ENCODE results near the gene ARHGAP20. TPM values are rescaled to one million over a fixed set of nuclear protein-coding genes. Genes with fewer than 3 reads are reported as not detected.
A peak's percentile ranks its signal among the peaks of the same experiment; 100 is the strongest.

The ARHGAP20 gene, protein sequence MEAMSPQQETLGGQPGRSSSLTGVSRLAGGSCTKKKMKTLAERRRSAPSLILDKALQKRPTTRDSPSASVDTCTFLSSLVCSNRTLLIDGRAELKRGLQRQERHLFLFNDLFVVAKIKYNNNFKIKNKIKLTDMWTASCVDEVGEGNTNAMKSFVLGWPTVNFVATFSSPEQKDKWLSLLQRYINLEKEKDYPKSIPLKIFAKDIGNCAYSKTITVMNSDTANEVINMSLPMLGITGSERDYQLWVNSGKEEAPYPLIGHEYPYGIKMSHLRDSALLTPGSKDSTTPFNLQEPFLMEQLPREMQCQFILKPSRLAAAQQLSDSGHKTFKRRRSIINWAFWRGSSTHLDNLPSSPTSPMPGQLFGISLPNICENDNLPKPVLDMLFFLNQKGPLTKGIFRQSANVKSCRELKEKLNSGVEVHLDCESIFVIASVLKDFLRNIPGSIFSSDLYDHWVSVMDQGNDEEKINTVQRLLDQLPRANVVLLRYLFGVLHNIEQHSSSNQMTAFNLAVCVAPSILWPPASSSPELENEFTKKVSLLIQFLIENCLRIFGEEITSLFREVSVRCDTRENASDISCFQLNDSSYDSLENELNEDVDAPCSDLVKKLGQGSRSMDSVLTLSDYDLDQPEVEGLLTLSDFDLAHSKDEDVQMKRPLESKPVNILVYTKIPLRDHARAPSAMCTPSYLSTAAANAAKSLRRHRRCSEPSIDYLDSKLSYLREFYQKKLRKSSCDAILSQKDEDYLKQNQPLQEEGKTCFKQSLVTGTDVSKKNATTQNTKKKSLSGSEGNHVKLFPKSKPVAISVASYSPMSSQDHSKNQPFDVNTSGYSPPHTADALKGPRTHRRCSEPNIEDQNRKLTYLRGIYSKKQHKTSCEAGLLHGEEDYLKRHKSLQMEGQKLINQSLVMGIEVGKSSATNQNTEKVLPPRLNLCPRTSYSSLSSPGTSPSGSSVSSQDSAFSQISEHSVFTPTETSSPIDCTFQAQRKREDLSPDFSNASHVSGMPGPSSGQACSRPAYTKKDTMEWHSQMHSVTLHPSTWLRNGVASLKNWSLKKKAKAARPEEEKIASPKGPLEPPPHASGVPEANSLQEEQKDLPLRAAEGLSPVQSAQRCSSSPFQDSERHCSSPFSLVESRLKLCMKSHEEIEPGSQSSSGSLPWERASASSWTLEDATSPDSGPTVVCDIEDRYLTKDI
- total RNA-seq = under 1 TPM in 1 of 2 experiments, not detected in 1; 0.09 TPM
- not detected for polyA plus RNA-seq

DNA sequence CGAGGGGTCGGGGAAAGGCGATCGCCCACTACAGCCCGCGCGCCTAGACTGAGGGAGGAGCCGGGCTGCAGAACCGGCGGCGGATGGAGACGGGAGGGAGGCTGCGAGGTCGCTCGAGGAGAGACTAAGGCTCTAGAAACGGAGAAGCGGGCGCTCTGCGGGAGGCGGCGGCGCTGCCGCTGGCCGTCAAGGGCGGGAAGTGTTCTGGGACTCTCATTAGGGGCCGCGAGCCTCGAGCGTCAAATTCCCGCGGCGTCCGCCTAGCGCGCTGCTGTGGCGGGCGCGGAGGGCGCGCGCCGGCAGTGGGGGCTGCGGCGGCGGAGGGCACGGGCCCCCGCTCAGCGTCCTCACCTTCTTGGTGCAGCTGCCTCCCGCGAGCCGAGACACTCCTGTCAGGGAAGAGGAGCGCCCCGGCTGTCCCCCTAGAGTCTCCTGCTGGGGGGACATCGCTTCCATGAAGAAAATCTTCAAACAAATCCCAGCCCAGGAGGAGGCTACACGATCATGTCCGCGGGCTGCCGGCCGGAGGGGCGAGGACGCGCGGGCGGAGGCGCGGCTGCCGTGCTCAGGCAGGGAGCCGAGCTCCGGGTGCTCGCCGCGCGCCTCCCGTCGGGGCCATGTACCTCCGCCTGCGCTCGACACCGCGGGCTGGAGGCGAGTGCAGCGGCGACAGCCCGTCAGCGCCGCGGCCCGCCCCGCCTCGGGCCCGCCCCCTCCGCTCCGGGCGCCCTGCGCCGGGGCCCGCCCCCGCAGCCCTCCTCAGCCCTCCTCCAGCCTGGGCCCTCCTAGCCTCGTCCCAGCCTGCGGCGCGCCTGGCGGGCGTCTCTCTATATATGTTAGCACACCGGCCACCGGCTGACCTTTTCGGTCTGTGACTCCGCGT lies at the start of gene ARHGAP20:
ARHGAP20 (minus strand) TSS at position 662 of the 883 bp plus-strand sequence; CDS start at position 456, 206 bp downstream.
- H3K4me1 ChIP-seq (ENCODE audit: insufficient read depth, low read length) = no peaks in the 10 kb centered on the region
- no peaks in the 10 kb centered on the region for H3K9me3 ChIP-seq (ENCODE audit: low read length)
- peaks cover 8% of the 10 kb centered on the region for H3K27me3 ChIP-seq (ENCODE audit: insufficient read depth, low read length, poor library complexity, severe bottlenecking)
- Mint-ChIP-seq H3K9me3 (peaks cover 0 to 2% (median 0%) of the 10 kb centered on the region in 5 donors), H3K4me1 (peaks cover 12 to 18% (median 17%) of the 10 kb centered on the region in 3 donors), H3K4me3 (peak within 1 kb of the TSS; percentile 76 to 92 (median 78)), H3K27me3 (peaks cover 31 to 62% of the 10 kb centered on the region in 2 donors), H3K36me3 (peaks cover 0 to 6% (median 0%) of the 10 kb centered on the region in 3 donors), H3K27ac (no peak within 1 kb of the TSS)
- peak; percentile 14 to 55 (median 19) for DNase-seq
- ChIA-PET CTCF (no interaction called here), POLR2A (no interaction called here)
- H3K36me3 ChIP-seq (ENCODE audit: insufficient read depth, low read length) = no peaks in the 10 kb centered on the region
- H3K4me3 ChIP-seq (ENCODE audit: low read length) = peak within 1 kb of the TSS; percentile 42
- H3K27ac ChIP-seq (ENCODE audit: low read depth, low read length) = no peak within 1 kb of the TSS

DNA sequence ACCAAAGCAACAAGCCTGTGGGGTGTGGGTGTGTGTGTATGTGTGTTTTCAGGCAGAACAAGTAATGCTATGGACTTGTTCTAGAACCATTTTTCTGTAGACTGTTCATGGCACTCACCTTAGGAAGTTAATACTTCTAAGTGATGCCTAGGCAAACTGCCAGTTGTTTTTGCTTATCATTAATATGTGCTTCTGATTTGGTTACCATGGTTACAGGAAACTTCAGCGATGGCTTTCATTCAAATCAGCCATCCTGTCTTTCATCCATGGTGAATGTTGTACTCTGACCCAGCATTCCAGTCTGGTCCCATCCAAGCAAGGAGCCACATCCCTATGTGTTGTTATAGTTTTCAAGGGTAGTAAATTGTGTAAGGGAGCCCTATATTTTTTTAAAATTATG lies 49.8 kb upstream of the ARHGAP20 start:
- Histone ChIP-seq H3K4me1 (ENCODE audit: insufficient read depth, low read length) (no peaks in the 10 kb centered on the region), H3K27ac (ENCODE audit: low read depth, low read length) (no peak overlapping the region), H3K9me3 (ENCODE audit: low read length) (no peaks in the 10 kb centered on the region), H3K36me3 (ENCODE audit: insufficient read depth, low read length) (no peaks in the 10 kb centered on the region), H3K4me3 (ENCODE audit: low read length) (no peak overlapping the region), H3K27me3 (ENCODE audit: insufficient read depth, low read length, poor library complexity, severe bottlenecking) (no peaks in the 10 kb centered on the region)
- DNase-seq = no peak
- ChIA-PET CTCF (no interaction called here), POLR2A (no interaction called here)
- no peaks in the 10 kb centered on the region for H3K9me3 Mint-ChIP-seq
- no peaks in the 10 kb centered on the region for H3K4me1 Mint-ChIP-seq
- H3K4me3 Mint-ChIP-seq = no peak overlapping the region
- no peaks in the 10 kb centered on the region for H3K36me3 Mint-ChIP-seq
- no peak overlapping the region for H3K27ac Mint-ChIP-seq
- H3K27me3 Mint-ChIP-seq = peaks cover 2 to 23% of the 10 kb centered on the region in 2 donors

DNA sequence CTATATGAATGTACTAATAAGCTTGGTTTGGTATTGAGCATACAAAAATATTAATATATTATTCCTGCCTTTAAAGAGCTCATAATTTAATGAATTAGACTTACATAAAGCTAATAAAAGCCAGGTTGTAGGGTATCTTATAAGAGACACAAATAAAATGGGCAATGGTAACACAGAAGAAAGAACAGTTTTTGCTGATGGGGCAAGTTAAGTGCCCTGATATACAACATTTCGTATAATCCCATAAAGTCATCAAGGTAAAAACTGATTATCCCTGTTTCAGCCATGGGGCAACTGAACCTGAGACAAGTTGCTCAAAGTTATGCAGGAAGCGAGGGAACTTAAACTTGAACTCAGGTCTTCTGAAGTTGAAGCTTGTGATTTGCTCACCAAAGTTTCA lies 48.9 kb upstream of the ARHGAP20 start:
- CTCF ChIA-PET = no interaction called here
- Histone ChIP-seq H3K27me3 (ENCODE audit: insufficient read depth, low read length, poor library complexity, severe bottlenecking) (no peaks in the 10 kb centered on the region), H3K27ac (ENCODE audit: low read depth, low read length) (no peak overlapping the region), H3K4me3 (ENCODE audit: low read length) (no peak overlapping the region), H3K4me1 (ENCODE audit: insufficient read depth, low read length) (no peaks in the 10 kb centered on the region), H3K9me3 (ENCODE audit: low read length) (no peaks in the 10 kb centered on the region), H3K36me3 (ENCODE audit: insufficient read depth, low read length) (no peaks in the 10 kb centered on the region)
- Mint-ChIP-seq H3K4me1 (no peaks in the 10 kb centered on the region), H3K27ac (no peak overlapping the region), H3K9me3 (peaks cover 0 to 4% (median 0%) of the 10 kb centered on the region in 5 donors), H3K4me3 (no peak overlapping the region), H3K36me3 (no peaks in the 10 kb centered on the region), H3K27me3 (peaks cover 4 to 21% of the 10 kb centered on the region in 2 donors)
- DNase-seq = no peak
- POLR2A ChIA-PET = no interaction called here

DNA sequence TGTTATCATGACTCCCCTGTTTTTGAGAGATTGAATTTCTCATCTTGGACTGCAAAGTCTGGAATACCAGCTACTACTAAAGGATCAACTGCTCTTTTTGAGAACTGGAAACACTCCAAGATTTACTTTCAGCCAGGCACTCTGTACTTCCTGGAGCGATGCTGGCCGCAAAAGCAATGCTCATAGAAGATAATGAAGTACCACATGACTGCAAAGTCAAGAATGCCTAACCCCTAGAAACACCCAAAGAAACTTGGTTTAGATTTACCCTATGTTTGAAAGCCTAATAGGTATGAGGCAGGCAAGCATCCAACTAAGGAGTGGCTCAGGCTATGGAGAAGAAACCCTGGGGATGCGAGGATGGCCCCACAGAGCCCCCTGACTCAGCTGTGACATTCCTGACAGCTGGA lies 47.7 kb upstream of the ARHGAP20 start:
- no peaks in the 10 kb centered on the region for H3K9me3 ChIP-seq (ENCODE audit: low read length)
- no peak overlapping the region for H3K4me3 ChIP-seq (ENCODE audit: low read length)
- Mint-ChIP-seq H3K27me3 (peaks cover 6 to 27% of the 10 kb centered on the region in 2 donors), H3K9me3 (peaks cover 0 to 5% (median 0%) of the 10 kb centered on the region in 5 donors), H3K27ac (no peak overlapping the region), H3K36me3 (no peaks in the 10 kb centered on the region), H3K4me1 (no peaks in the 10 kb centered on the region), H3K4me3 (no peak overlapping the region)
- H3K4me1 ChIP-seq (ENCODE audit: insufficient read depth, low read length) = no peaks in the 10 kb centered on the region
- no peak overlapping the region for H3K27ac ChIP-seq (ENCODE audit: low read depth, low read length)
- H3K27me3 ChIP-seq (ENCODE audit: insufficient read depth, low read length, poor library complexity, severe bottlenecking) = no peaks in the 10 kb centered on the region
- no peak for DNase-seq
- no peaks in the 10 kb centered on the region for H3K36me3 ChIP-seq (ENCODE audit: insufficient read depth, low read length)
- ChIA-PET POLR2A (no interaction called here), CTCF (no interaction called here)

DNA sequence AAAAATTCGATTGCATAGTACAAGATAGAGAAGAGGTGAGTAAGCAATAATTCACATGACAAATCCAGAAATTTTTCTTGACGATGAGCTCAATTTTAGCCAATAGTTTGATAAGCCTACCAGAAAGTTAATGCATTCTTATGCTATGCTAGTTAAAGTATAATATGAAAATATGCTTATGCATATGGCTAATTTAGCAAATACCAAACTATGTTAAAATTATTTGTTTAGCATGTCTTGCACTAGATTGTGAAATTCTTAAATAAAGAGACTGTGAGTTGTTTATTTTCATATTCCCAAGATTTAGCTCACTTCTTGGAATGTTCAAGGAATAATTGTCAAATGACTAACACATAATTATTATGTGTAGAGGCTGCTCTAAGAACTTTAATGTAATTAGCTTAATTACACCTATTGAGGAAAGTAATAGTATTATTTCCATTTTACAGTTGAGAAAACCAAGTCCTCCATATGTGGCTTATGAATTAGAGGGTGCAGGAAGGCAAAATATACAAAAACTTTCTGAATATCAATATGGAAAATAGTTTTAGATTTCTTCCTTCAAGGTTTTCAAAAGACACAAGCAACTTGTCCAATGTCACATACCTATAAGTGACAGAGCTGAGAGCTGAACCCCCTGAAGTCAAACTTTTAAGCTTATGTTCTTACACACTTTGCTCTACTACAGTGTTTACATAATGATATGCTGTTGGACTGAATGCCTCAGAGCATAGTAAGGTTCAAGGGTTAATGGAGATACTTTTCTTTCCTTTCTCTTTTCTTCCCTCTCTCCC lies 45.9 kb upstream of the ARHGAP20 start:
- ChIA-PET CTCF (no interaction called here), POLR2A (no interaction called here)
- Mint-ChIP-seq H3K36me3 (no peaks in the 10 kb centered on the region), H3K4me1 (no peaks in the 10 kb centered on the region), H3K27ac (no peak overlapping the region), H3K9me3 (peaks cover 2 to 8% (median 3%) of the 10 kb centered on the region in 5 donors), H3K4me3 (no peak overlapping the region), H3K27me3 (peaks cover 4 to 20% of the 10 kb centered on the region in 2 donors)
- H3K9me3 ChIP-seq (ENCODE audit: low read length) = no peaks in the 10 kb centered on the region
- H3K36me3 ChIP-seq (ENCODE audit: insufficient read depth, low read length) = no peaks in the 10 kb centered on the region
- no peak overlapping the region for H3K27ac ChIP-seq (ENCODE audit: low read depth, low read length)
- H3K4me1 ChIP-seq (ENCODE audit: insufficient read depth, low read length) = no peaks in the 10 kb centered on the region
- no peaks in the 10 kb centered on the region for H3K27me3 ChIP-seq (ENCODE audit: insufficient read depth, low read length, poor library complexity, severe bottlenecking)
- no peak overlapping the region for H3K4me3 ChIP-seq (ENCODE audit: low read length)
- DNase-seq = no peak

DNA sequence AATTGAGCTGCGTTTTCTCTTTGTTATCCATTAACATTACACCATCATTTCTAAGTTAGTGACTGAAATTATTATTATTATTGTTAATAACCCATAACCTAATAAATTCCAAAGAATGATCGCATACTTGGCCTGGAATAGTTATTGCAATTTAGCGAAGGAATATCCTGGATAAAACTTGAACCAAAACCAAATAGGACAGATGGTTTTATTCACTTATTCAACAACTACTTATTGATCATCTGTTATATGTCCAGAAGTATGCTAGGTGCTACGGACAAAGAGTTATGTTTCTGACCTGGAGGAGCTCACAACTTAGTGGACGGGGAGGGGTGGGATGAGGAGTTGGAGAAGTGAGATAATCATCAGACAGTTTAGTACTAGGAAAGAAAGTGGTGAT lies 44.8 kb upstream of the ARHGAP20 start:
- no peaks in the 10 kb centered on the region for H3K36me3 Mint-ChIP-seq

DNA sequence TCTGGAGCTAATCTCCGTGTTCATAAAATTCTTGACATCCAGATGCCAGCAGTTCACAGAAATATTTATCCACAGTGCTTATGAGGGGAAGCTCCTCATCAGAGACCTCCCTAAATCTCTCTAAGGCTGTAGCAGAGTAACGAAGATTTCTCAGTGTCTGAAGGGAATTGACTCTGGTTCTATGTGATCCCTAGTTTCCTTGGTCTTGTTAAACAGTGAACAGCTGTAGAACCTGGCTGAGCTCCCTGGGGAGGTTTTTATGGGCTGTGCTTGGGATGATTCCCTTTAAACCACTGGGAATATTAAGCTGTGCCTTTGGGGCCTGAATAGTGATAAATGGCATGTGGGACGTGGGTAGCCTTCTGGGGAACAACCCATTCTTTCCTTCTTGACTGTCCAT lies 43.7 kb upstream of the ARHGAP20 start:
- no peaks in the 10 kb centered on the region for H3K27me3 ChIP-seq (ENCODE audit: insufficient read depth, low read length, poor library complexity, severe bottlenecking)
- H3K36me3 ChIP-seq (ENCODE audit: insufficient read depth, low read length) = no peaks in the 10 kb centered on the region
- Mint-ChIP-seq H3K27me3 (peaks cover 6 to 29% of the 10 kb centered on the region in 2 donors), H3K9me3 (peaks cover 8 to 16% (median 12%) of the 10 kb centered on the region in 5 donors), H3K36me3 (no peaks in the 10 kb centered on the region), H3K27ac (no peak overlapping the region), H3K4me3 (no peak overlapping the region), H3K4me1 (no peaks in the 10 kb centered on the region)
- H3K27ac ChIP-seq (ENCODE audit: low read depth, low read length) = no peak overlapping the region
- ChIA-PET CTCF (no interaction called here), POLR2A (no interaction called here)
- H3K9me3 ChIP-seq (ENCODE audit: low read length) = no peaks in the 10 kb centered on the region
- no peak for DNase-seq
- H3K4me3 ChIP-seq (ENCODE audit: low read length) = no peak overlapping the region
- no peaks in the 10 kb centered on the region for H3K4me1 ChIP-seq (ENCODE audit: insufficient read depth, low read length)

More for the DNA sequence above, 44.8 kb upstream of the ARHGAP20 start:
- H3K27ac ChIP-seq (ENCODE audit: low read depth, low read length) = no peak overlapping the region
- H3K9me3 ChIP-seq (ENCODE audit: low read length) = no peaks in the 10 kb centered on the region
- H3K36me3 ChIP-seq (ENCODE audit: insufficient read depth, low read length) = no peaks in the 10 kb centered on the region
- H3K27me3 ChIP-seq (ENCODE audit: insufficient read depth, low read length, poor library complexity, severe bottlenecking) = no peaks in the 10 kb centered on the region
- ChIA-PET CTCF (no interaction called here), POLR2A (no interaction called here)
- Mint-ChIP-seq H3K4me1 (no peaks in the 10 kb centered on the region), H3K27me3 (peaks cover 4 to 28% of the 10 kb centered on the region in 2 donors), H3K9me3 (peaks cover 6 to 13% (median 11%) of the 10 kb centered on the region in 5 donors), H3K4me3 (no peak overlapping the region), H3K27ac (no peak overlapping the region)
- no peak overlapping the region for H3K4me3 ChIP-seq (ENCODE audit: low read length)
- no peaks in the 10 kb centered on the region for H3K4me1 ChIP-seq (ENCODE audit: insufficient read depth, low read length)
- no peak for DNase-seq

All from CD8-positive, alpha-beta memory T cell (primary cell).